HG02852 (cell line): ENCODE measurements around the gene SLC5A4.
"Not testable (repeated sequence)": the region's sequence is repeated elsewhere in the genome, so short reads cannot be mapped to it uniquely, and the experiment has no call there.

Source experiments
- ATAC-seq: cut with Tn5 transposase; IDR thresholded peaks from one replicate; pipeline ENCODE4 v1.9.1; 2021; ENCODE audit warnings: mild to moderate bottlenecking, moderate library complexity; ENCODE audit not compliant: unreplicated experiment

The SLC5A4 gene

GRCh38 chr22:32202161-32202538, 53.0 kb downstream of the SLC5A4 start:
- no peak for ATAC-seq

GRCh38 chr22:32200752-32201151, 54.4 kb downstream of the SLC5A4 start:
- ATAC-seq, result no peak

DNA sequence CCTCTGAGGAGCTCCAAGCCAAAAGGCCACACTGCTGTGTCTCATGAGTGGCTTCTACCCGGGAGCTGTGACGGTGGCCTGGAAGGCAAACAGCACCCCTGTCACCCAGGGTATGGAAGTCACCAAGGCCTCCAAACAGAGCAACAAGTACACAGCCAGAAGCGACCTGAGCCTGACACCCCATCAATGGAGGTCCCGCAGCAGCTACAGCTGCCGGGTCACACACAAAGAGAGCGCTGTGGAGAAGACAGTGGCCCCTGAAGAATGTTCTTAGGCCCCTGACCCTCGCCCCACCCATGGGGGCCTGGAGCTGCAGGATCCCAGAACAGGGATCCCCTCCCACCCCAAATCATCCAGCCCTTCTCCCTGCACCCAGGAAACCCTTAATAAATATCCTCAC, 55.2 kb downstream of the SLC5A4 start:
- no peak for ATAC-seq

GRCh38 chr22:32199341-32199740, 55.8 kb downstream of the SLC5A4 start:
- no peak for ATAC-seq

DNA sequence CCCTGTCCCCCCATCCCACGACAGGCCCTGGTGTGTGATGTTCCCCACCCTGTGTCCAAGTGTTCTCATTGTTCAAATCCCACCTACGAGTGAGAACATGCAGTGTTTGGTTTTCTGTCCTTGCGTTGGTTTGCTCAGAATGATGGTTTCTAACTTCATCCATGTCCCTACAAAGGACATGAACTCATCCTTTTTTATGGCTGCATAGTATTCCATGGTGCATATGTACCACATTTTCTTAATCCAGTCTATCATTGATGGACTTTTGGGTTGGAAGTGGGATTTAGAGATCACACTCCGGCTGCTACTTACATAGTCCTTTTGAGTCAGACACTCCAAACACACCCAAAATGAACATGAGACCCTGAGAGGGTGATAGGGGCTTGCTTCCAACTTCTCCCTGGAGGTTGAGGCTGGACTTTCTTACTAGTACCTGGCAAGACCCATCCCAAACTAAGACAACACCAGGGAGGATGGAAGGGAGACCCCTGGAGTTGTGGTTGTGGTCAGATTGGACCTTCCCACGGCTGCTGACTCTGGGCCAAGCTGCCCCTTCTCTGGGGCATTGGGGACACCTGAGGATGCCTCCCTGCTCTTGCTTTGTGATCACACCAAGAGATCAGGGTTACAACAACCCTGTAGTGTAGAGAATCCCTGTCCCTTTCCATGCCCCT, 57.5 kb downstream of the SLC5A4 start:
- not testable (repeated sequence) for ATAC-seq

- ATAC-seq, result not testable (repeated sequence)
These were observed 59.2 kb downstream of the SLC5A4 start for GRCh38 chr22:32195900-32196299.

GRCh38 chr22:32193346-32193745, 61.8 kb downstream of the SLC5A4 start:
- ATAC-seq, result not testable (repeated sequence)

- not testable (repeated sequence) for ATAC-seq
These were observed 64.1 kb downstream of the SLC5A4 start for GRCh38 chr22:32191021-32191420.

DNA sequence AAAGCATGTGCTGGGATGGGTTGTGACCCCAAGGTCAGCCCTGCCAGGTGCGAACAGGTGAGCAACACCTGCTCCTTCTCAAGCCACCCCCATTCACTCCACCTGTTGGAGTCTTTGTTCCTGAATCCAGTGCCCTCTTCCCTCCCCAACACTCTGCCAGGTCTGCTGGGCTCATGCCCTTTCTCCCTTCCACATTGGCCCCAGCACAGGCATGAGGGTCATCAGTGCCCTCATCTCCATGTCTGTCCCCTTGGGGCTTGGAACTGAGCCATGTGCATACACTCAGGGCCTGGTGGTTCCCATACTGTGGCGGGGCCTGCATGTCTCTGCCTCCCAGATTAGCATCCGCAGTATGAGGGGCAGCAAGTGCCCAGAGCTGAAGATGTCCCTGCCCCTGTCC, 69.3 kb downstream of the SLC5A4 start:
- no peak for ATAC-seq

DNA sequence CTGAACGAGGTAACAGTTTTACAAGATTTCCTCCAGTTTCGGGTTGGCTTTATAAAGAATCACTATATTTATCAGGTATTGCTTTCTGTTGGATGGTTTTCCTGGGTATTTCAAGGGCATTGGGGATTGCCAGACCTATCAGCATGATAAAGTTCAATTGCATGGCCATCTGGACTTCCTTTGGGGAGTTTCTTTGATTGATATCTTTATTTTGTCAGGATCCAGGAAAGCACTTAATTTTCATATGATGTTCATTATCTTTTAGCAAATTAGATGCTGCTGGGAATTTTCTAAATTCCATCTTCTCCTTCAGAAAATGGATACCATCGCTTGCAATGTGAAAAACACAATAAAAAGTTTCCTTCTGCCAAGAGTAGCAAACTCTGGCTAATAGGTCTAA, 71.5 kb downstream of the SLC5A4 start:
- no peak for ATAC-seq

GRCh38 chr22:32181043-32181442, 74.1 kb downstream of the SLC5A4 start:
- no peak for ATAC-seq

DNA sequence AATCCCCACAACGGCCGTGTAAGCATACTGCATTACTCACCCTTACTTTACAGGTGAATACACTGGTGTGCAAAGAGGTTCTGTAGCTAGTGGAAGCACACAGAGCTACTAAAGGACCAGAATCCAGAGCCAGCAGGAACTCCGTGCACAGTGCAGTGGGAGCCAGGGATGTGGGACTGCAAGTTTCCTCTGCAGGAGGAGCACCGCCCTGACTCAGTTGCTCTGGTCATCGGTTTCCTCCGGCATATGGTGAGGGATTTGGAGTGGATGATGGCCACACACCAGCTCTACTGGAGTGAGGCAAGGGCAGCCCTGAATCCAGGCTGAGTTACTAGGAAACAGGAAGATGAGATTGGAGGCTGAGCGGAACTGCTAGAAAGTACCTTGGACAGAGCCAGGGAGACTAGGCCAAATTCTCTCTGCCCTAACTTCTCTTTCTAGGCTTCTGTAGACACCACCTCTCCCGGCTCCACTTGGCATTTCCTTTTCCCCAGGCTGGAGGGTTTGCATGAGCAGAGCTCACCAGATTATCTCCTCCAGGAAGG, 77.9 kb downstream of the SLC5A4 start:
- no peak for ATAC-seq

GRCh38 chr22:32175683-32176644, 79.2 kb downstream of the SLC5A4 start:
- no peak for ATAC-seq

DNA sequence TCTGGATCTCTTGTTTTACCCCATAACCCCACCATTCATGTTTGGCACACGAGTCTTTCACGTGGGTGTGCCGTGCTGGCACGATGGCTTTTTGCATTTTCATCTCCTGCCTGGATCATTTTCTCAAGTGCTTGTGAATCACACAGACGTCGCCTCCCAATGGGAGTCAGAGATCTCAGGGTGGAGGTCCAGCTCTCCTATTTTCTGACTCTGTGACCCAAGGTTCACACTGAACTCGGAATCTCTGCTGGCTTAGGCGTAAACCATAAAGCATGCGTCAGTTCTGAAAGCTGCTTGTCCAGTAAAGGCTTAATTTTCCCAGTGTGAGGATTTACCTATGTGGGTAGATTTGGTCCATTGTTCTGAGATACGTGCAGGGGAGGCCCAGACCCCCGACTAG, 80.0 kb downstream of the SLC5A4 start:
- ATAC-seq, result no peak
